HepG2 (cell line): ENCODE data around the gene KRT13. TPM values are rescaled to one million over a fixed set of nuclear protein-coding genes. Genes with fewer than 3 reads are reported as not detected.
"Not testable (repeated sequence)": the region's sequence is repeated elsewhere in the genome, so short reads cannot be mapped to it uniquely, and the experiment has no call there.

ENCODE experiments used
- ATAC-seq: fragments of 200-7000 bp; cut with Tn5 transposase; 3 replicates; pipeline ENCODE4 v1.9.1; 2020; ENCODE audit warnings: mild to moderate bottlenecking, moderate library complexity
- BruUV-seq: library from RNA; stranded (reverse); fragments of 400-500 nt; replicated peaks from 2 replicates; lab custom pipeline; 2021; lab: Mats Ljungman, UMichigan
- CTCF ChIA-PET: fragments of 300-600 bp; formaldehyde crosslinking; extraction: SDS; loops from one replicate; lab custom pipeline; 2021; ENCODE audit warnings: low total read pairs, inconsistent platforms, low intra/inter-chr PET ratio; lab: Yijun Ruan, JAX
- POLR2A ChIA-PET: fragments of 350-600 bp; sonication (Branson Sonifier 250); formaldehyde crosslinking; loops from one replicate; lab custom pipeline; 2020; ENCODE audit warnings: antibody characterized with exemption, inconsistent platforms; lab: Yijun Ruan, JAX
- DNase-seq: peaks from one replicate; pipeline ENCODE4 v3.0.0-alpha.2; 2015; ENCODE audit warnings: low spot score
- FAIRE-seq: peaks from 3 replicates; lab custom pipeline; 2011; peaks lifted over from hg19 to GRCh38; lab: Jason Lieb, UNC
- H2AFZ ChIP-seq: one replicate; pipeline ENCODE4 v1.6.1; 2011; ENCODE audit warnings: low read length, inconsistent platforms
- H3K27ac ChIP-seq: fragments of 300-600 bp; 3 replicates; pipeline ENCODE4 v1.8.0; 2011; ENCODE audit warnings: mixed run types, mild to moderate bottlenecking, mixed read lengths, low read length, inconsistent platforms; ENCODE audit not compliant: insufficient read depth; ENCODE audit errors: extremely low read length
- H3K27me3 ChIP-seq, 2 experiments: fragments of 200-600 bp in 1 of 2; 2 replicates in 1 of 2; 3 replicates in 1 of 2; pipeline versions ENCODE4 v1.6.0 to v1.8.0; 2011; ENCODE audit warnings: low read length in 2 of 2, mild to moderate bottlenecking in 2 of 2, moderate library complexity in 2 of 2, inconsistent platforms in 1 of 2; ENCODE audit not compliant: insufficient read depth in 2 of 2, control insufficient read depth in 1 of 2
- H3K36me3 ChIP-seq, 2 experiments: fragments of 200-600 bp in 1 of 2; replicated peaks in 1 of 2; 2 replicates in 1 of 2; 3 replicates in 1 of 2; pipeline versions ENCODE4 v1.5.1 to v1.8.0; 2011; ENCODE audit warnings: low read length in 2 of 2, inconsistent platforms in 1 of 2; ENCODE audit not compliant: insufficient read depth in 2 of 2, control insufficient read depth in 1 of 2
- H3K4me1 ChIP-seq: 2 replicates; pipeline ENCODE4 v1.5.1; 2012; ENCODE audit warnings: low read length, inconsistent platforms; ENCODE audit not compliant: insufficient read depth
- H3K4me2 ChIP-seq: 2 replicates; pipeline ENCODE4 v1.6.0; 2011; ENCODE audit warnings: low read depth, low read length, inconsistent platforms
- H3K4me3 ChIP-seq, 3 experiments: fragments of 200-600 bp in 1 of 3; sonication (generic), shearing (Covaris generic) in 1 of 3; replicated peaks in 1 of 3; 2 replicates each; pipeline ENCODE4 v1.5.1; 2011 to 2016; ENCODE audit warnings: low read length in 3 of 3, inconsistent platforms in 2 of 3, low read depth in 2 of 3, mild to moderate bottlenecking in 2 of 3, control low read depth in 1 of 3, mixed read lengths in 1 of 3; ENCODE audit not compliant: insufficient read depth in 1 of 3
- H3K79me2 ChIP-seq: one replicate; pipeline ENCODE4 v1.6.1; 2011; ENCODE audit warnings: low read length, inconsistent platforms; ENCODE audit not compliant: insufficient read depth
- H3K9ac ChIP-seq: 2 replicates; pipeline ENCODE4 v1.6.0; 2011; ENCODE audit warnings: mild to moderate bottlenecking, low read depth, low read length, inconsistent platforms; ENCODE audit not compliant: insufficient read depth
- H3K9me3 ChIP-seq: 2 replicates; pipeline ENCODE4 v1.5.1; 2012; ENCODE audit warnings: mild to moderate bottlenecking, low read length
- H4K20me1 ChIP-seq: 2 replicates; pipeline ENCODE4 v1.6.0; 2011; ENCODE audit warnings: inconsistent platforms, mild to moderate bottlenecking, low read length, moderate library complexity; ENCODE audit not compliant: insufficient read depth
- CREB1 ChIP-seq, 2 experiments: fragments of 450-650 bp in 1 of 2; IDR thresholded peaks; 2 replicates each; pipeline ENCODE4 v1.6.1; 2016 to 2017; ENCODE audit warnings: control low read depth in 1 of 2, mild to moderate bottlenecking in 1 of 2, missing compliant biosample characterization in 1 of 2, missing genetic modification characterization in 1 of 2
- HINFP ChIP-seq: sonication (generic); formaldehyde crosslinking; IDR thresholded peaks from 2 replicates; pipeline ENCODE4 v1.4.0; 2020; ENCODE audit warnings: low read depth, mild to moderate bottlenecking, missing genetic modification reagents
- IKZF5 ChIP-seq: IDR thresholded peaks from 2 replicates; pipeline ENCODE4 v1.6.1; 2018; ENCODE audit warnings: missing genetic modification reagents, mild to moderate bottlenecking, missing compliant biosample characterization
- MED8 ChIP-seq: sonication (generic); formaldehyde crosslinking; IDR thresholded peaks from 2 replicates; pipeline ENCODE4 v1.8.1; 2023; ENCODE audit warnings: mild to moderate bottlenecking, missing genetic modification reagents; ENCODE audit not compliant: insufficient replicate concordance
- PITX1 ChIP-seq: sonication (generic); formaldehyde crosslinking; IDR thresholded peaks from 2 replicates; pipeline ENCODE4 v1.5.1; 2020; ENCODE audit warnings: mild to moderate bottlenecking, missing genetic modification reagents
- PPARG ChIP-seq: conservative IDR thresholded peaks from 2 replicates; pipeline ENCODE4 v1.6.1; 2016; ENCODE audit warnings: missing biosample characterization, missing genetic modification reagents
- SALL1 ChIP-seq: sonication (generic); formaldehyde crosslinking; IDR thresholded peaks from 2 replicates; pipeline ENCODE4 v1.8.0; 2022; ENCODE audit warnings: mild to moderate bottlenecking, missing genetic modification reagents
- SAP130 ChIP-seq: IDR thresholded peaks from 2 replicates; pipeline ENCODE4 v1.6.1; 2016; ENCODE audit warnings: low read depth
- ZBTB20 ChIP-seq: sonication (generic); formaldehyde crosslinking; IDR thresholded peaks from 2 replicates; pipeline ENCODE4 v1.8.1; 2023; ENCODE audit warnings: missing genetic modification reagents, low read depth, mild to moderate bottlenecking, borderline replicate concordance
- ZFX ChIP-seq: sonication (generic); formaldehyde crosslinking; IDR thresholded peaks from 2 replicates; pipeline ENCODE4 v1.4.0; 2020; ENCODE audit warnings: mild to moderate bottlenecking, low read depth, missing genetic modification reagents, moderate library complexity
- ZMYM4 ChIP-seq: sonication (generic); formaldehyde crosslinking; IDR thresholded peaks from 2 replicates; pipeline ENCODE4 v1.8.1; 2023; ENCODE audit warnings: mild to moderate bottlenecking, missing genetic modification reagents
- ZSCAN25 ChIP-seq: sonication (generic); formaldehyde crosslinking; IDR thresholded peaks from 2 replicates; pipeline ENCODE4 v1.8.0; 2022; ENCODE audit warnings: mild to moderate bottlenecking, missing genetic modification reagents
- WGBS: methylation state at CpG from one replicate; pipeline ENCODE4 v1.1.6; 2017; ENCODE audit warnings: low lambda C conversion rate; 5-methylcytosine and 5-hydroxymethylcytosine counted together
- in situ Hi-C: cut with HindIII; loops from 2 replicates; pipeline ENCODE4 v1.10.0; 2017; ENCODE audit warnings: low pct_unique_long_range_greater_than_20kb; ENCODE audit not compliant: extremely low pct_ligation_motif_present
- intact Hi-C: fragments of 100-400 bp; cut with micrococcal nuclease; formaldehyde crosslinking; loops from one replicate; pipeline ENCODE4 v1.10.0; 2022; ENCODE audit not compliant: unreplicated experiment
- polyA plus RNA-seq, 8 experiments: library from polyadenylated mRNA; depleted of rRNA in 3 of 8; stranded (reverse) in 7 of 8; unstranded in 1 of 8; fragments of >200 nt; fragmentation: Illumina TruSeq in 4 of 8; extraction: Trizol in 4 of 8; gene quantifications; 2 replicates each; pipeline versions ENCODE4 v1.2.1 to v1.2.3, GENCODE V29; 2011 to 2016; ENCODE audit warnings: low read depth in 4 of 8, missing spikeins in 1 of 8, mixed read lengths in 1 of 8; ENCODE audit not compliant: insufficient read depth in 1 of 8
- total RNA-seq, 5 experiments: library from RNA; depleted of rRNA; stranded (reverse); fragments of >200 nt; fragmentation: Illumina TruSeq; extraction: Trizol; gene quantifications; 2 replicates each; pipeline ENCODE4 v1.2.3, GENCODE V29; 2016; ENCODE audit warnings: low read depth in 1 of 5
- TF ChIP-seq, protein P1 (sequence below): sonication (generic); formaldehyde crosslinking; IDR thresholded peaks from 2 replicates; pipeline ENCODE4 v1.5.0; 2020; ENCODE audit warnings: mild to moderate bottlenecking, low read depth, missing genetic modification reagents, borderline replicate concordance

Gene KRT13
- total and polyA plus RNA-seq, 2 of the 13 experiments (the other 11 are each of a cell fraction or from before 2014, with no cell fraction given) = not detected

DNA sequence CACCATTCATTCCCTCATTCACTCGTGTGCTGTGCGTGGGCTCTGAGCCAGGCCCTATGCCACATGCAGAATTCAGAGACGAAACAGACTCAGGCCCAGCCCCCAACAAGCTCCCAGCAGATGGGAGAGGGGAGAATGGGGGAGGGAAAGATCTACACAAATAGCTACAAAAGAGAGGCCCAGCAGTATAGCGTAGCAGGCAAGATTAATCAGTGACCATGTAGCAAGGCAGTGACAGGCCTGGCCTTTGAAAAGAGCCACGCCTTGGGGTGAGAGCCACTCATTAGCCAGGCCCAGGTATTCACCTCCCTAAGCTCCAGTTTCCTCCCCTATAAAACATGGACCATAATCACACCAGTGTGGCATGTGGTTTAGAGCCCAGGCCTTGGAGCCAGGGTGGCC lies 39.1 kb upstream of the KRT13 start (continued):
- TF ChIP-seq ZBTB20 (no peak), SALL1 (CRISPR knock-in tag) (peak; percentile 13; the same call in 1 of the 2 replicates), SAP130 (CRISPR knock-in tag) (peak; percentile 25; the same call in 1 of the 2 replicates), ZMYM4 (CRISPR knock-in tag) (0 out of 2 replicates have a peak, but pooled peaks have one; percentile 18), ZFX (peak; percentile 74)

DNA sequence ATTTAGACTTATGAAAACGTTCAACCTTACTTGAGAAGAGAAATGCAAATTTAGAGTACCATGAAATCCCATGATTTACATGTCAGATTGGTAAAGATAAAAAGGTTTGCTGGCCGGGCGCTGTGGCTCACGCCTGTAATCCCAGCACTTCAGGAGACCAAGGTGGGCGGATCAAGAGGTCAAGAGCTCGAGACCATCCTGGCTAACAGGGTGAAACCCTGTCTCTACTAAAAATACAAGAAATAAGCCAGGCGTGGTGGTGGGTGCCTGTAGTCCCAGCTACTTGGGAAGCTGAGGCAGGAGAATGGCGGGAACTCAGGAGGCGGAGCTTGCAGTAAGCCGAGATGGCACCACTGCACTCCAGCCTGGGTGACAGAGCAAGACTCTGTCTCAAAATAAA lies 37.4 kb upstream of the KRT13 start:
- BruUV-seq, H3K36me3 ChIP-seq, H3K9me3 ChIP-seq, ATAC-seq, DNase-seq, intact Hi-C loops, H3K9ac ChIP-seq, H3K27me3 ChIP-seq, H2AFZ ChIP-seq, H3K79me2 ChIP-seq, H3K4me3 ChIP-seq, H4K20me1 ChIP-seq, CTCF ChIA-PET, H3K4me2 ChIP-seq, H3K27ac ChIP-seq, FAIRE-seq, in situ Hi-C loops: not testable (repeated sequence)
- WGBS = 52% methylated on average over 10 of the region's 10 CpGs
- peaks cover 57% of the 10 kb centered on the region for H3K4me1 ChIP-seq
- POLR2A ChIA-PET = interaction anchor here (1.6 kb wide), 1 partner anchor 14 kb away, joined by 5 read pairs; the partner anchor contains the start of gene KRT19

DNA sequence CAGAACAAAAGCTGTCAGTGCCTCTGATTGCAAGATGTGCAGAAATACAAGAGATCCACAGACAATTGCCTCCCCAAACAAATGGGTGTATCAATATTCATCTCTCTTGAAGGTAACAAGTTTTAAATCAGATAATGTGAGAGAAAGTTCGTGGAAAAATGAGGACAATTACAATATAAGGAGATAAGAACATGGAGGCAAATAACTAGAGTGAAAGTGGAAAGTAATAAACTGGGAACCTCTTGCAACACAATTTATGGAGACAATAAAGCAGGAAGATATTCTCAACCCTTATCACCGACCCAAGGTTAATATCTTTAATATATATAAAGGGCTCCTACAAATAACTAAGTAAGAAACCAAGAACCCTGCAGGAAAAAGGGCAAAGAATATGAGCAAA lies 36.9 kb upstream of the KRT13 start:
- no peaks in the 10 kb centered on the region for H4K20me1 ChIP-seq
- H3K36me3 ChIP-seq = no peaks in the 10 kb centered on the region
- H2AFZ ChIP-seq = no peak overlapping the region
- ATAC-seq = no peak
- intact Hi-C loops (no loop called here), in situ Hi-C loops (no loop called here)
- no peak for FAIRE-seq
- no peaks in the 10 kb centered on the region for H3K79me2 ChIP-seq
- POLR2A ChIA-PET = interaction anchor here (1.6 kb wide), 1 partner anchor 14 kb away, joined by 5 read pairs; the partner anchor contains the start of gene KRT19
- no peaks in the 10 kb centered on the region for H3K9me3 ChIP-seq
- no peak overlapping the region for H3K9ac ChIP-seq
- H3K4me3 ChIP-seq = no peak overlapping the region
- H3K27me3 ChIP-seq = peaks cover 2 to 10% of the 10 kb centered on the region in 2 experiments; a peak in 1 of 5 replicates
- no peak overlapping the region for H3K27ac ChIP-seq
- 4% methylated on average over 2 of the region's 2 CpGs for WGBS
- H3K4me2 ChIP-seq = no peak overlapping the region
- BruUV-seq = no TSS peak
- no peak for DNase-seq
- peaks cover 58% of the 10 kb centered on the region for H3K4me1 ChIP-seq
- CTCF ChIA-PET = no interaction called here
- TF ChIP-seq ZSCAN25 = no peak
- no peak for TF ChIP-seq PPARG (CRISPR knock-in tag)
- no peak for TF ChIP-seq HINFP (CRISPR knock-in tag)
- no peak for TF ChIP-seq IKZF5
- TF ChIP-seq, protein P1, sequence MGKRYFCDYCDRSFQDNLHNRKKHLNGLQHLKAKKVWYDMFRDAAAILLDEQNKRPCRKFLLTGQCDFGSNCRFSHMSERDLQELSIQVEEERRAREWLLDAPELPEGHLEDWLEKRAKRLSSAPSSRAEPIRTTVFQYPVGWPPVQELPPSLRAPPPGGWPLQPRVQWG (CRISPR knock-in tag) = no peak
- TF ChIP-seq CREB1 (IDR thresholded peaks at IDR 0.05) = no peak
- TF ChIP-seq CREB1 (CRISPR knock-in tag; IDR thresholded peaks at IDR 0.05) = no peak
- no peak for TF ChIP-seq PITX1 (CRISPR knock-in tag)
- no peak for TF ChIP-seq MED8 (CRISPR knock-in tag)
